ENCODE measurements around the gene BEND7.
"Not testable (repeated sequence)": the region's sequence is repeated elsewhere in the genome, so short reads cannot be mapped to it uniquely, and the experiment has no call there.

BEND7 gene

GRCh38 chr10:13417459-13418126 lies 111.2 kb downstream of the BEND7 start:
- no peak for DNase-seq

GRCh38 chr10:13416760-13417159 lies 112.1 kb downstream of the BEND7 start:
- DNase-seq = no peak

GRCh38 chr10:13414855-13415254 lies 114.0 kb downstream of the BEND7 start:
- no peak for DNase-seq

GRCh38 chr10:13414137-13414536 lies 114.7 kb downstream of the BEND7 start:
- no peak for DNase-seq

- no peak for DNase-seq
These were observed 115.9 kb downstream of the BEND7 start for GRCh38 chr10:13412894-13413293.

GRCh38 chr10:13404791-13405190 lies 124.0 kb downstream of the BEND7 start:
- DNase-seq = no peak

GRCh38 chr10:13404305-13404759 lies 124.5 kb downstream of the BEND7 start:
- DNase-seq = no peak

- not testable (repeated sequence) for DNase-seq
These were observed 125.4 kb downstream of the BEND7 start for GRCh38 chr10:13403426-13403825.

GRCh38 chr10:13402021-13402420 lies 126.8 kb downstream of the BEND7 start:
- DNase-seq = no peak

- DNase-seq = no peak
These were observed 127.7 kb downstream of the BEND7 start for GRCh38 chr10:13401142-13401541.

GRCh38 chr10:13400196-13400965 lies 128.4 kb downstream of the BEND7 start:
- DNase-seq = no peak

- no peak for DNase-seq
These were observed 129.1 kb downstream of the BEND7 start for GRCh38 chr10:13399752-13400151.

GRCh38 chr10:13399236-13399635 lies 129.6 kb downstream of the BEND7 start:
- no peak for DNase-seq

- no peak for DNase-seq
These were observed 131.8 kb downstream of the BEND7 start for GRCh38 chr10:13397052-13397451.

GRCh38 chr10:13396369-13396768 lies 132.4 kb downstream of the BEND7 start:
- no peak for DNase-seq

- no peak for DNase-seq
These were observed 133.3 kb downstream of the BEND7 start for GRCh38 chr10:13395540-13395939.

- no peak for DNase-seq
These were observed 135.2 kb downstream of the BEND7 start for GRCh38 chr10:13393640-13394039.

GRCh38 chr10:13392701-13393100 lies 136.1 kb downstream of the BEND7 start:
- DNase-seq = no peak

All from activated CD4-positive, alpha-beta T cell treated with anti-CD3 and anti-CD28 coated beads for 1 hour (primary cell).